ENCODE results near the gene SLC43A2. TPM values are rescaled to one million over a fixed set of nuclear protein-coding genes. Genes with fewer than 3 reads are reported as not detected.

Gene SLC43A2
- total RNA-seq, 2 experiments from 2014 or later, result 0.73 to 0.85 TPM

- Mint-ChIP-seq H3K4me1 (peaks cover 2% of the 10 kb centered on the region), H3K4me3 (no peak overlapping the region), H3K27me3 (no peaks in the 10 kb centered on the region), H3K36me3 (ENCODE audit: low read depth) (no peaks in the 10 kb centered on the region), H3K27ac (no peak overlapping the region), H3K9me3 (no peaks in the 10 kb centered on the region)
- DNase-seq, result no peak
- CTCF ChIA-PET, result interaction anchor here (1.1 to 2.1 kb wide), 2 partner anchors 16 to 18 kb away, joined by 5 to 7 read pairs; no protein-coding TSS in a partner anchor
- POLR2A ChIA-PET, result no interaction called here
Observed at GRCh38 chr17:1590029-1590746, 38.4 kb downstream of the SLC43A2 start.

GRCh38 chr17:1588821-1589585 lies 39.6 kb downstream of the SLC43A2 start:
- POLR2A ChIA-PET, result no interaction called here
- no peak overlapping the region for H3K27ac Mint-ChIP-seq
- peaks cover 2% of the 10 kb centered on the region for H3K4me1 Mint-ChIP-seq
- H3K4me3 Mint-ChIP-seq, result no peak overlapping the region
- CTCF ChIA-PET, result interaction anchor here (0.7 to 2.1 kb wide), 2 partner anchors 15 to 609 kb away, joined by 3 to 7 read pairs; no protein-coding TSS in a partner anchor
- no peak for DNase-seq
- H3K9me3 Mint-ChIP-seq, result no peaks in the 10 kb centered on the region
- H3K36me3 Mint-ChIP-seq (ENCODE audit: low read depth), result no peaks in the 10 kb centered on the region
- H3K27me3 Mint-ChIP-seq, result no peaks in the 10 kb centered on the region

GRCh38 chr17:1584167-1584566 lies 44.5 kb downstream of the SLC43A2 start:
- Mint-ChIP-seq H3K9me3 (no peaks in the 10 kb centered on the region), H3K27me3 (no peaks in the 10 kb centered on the region), H3K4me1 (no peaks in the 10 kb centered on the region), H3K27ac (no peak overlapping the region), H3K36me3 (ENCODE audit: low read depth) (no peaks in the 10 kb centered on the region), H3K4me3 (no peak overlapping the region)
- ChIA-PET POLR2A (no interaction called here), CTCF (interaction anchor here (0.9 kb wide), 1 partner anchor 10 kb away, joined by 3 read pairs; no protein-coding TSS in a partner anchor)
- DNase-seq, result no peak

- CTCF ChIA-PET, result interaction anchor here (0.9 kb wide), 1 partner anchor 10 kb away, joined by 3 read pairs; no protein-coding TSS in a partner anchor
- Mint-ChIP-seq H3K4me1 (no peaks in the 10 kb centered on the region), H3K36me3 (ENCODE audit: low read depth) (no peaks in the 10 kb centered on the region), H3K9me3 (no peaks in the 10 kb centered on the region), H3K27ac (no peak overlapping the region), H3K27me3 (no peaks in the 10 kb centered on the region), H3K4me3 (no peak overlapping the region)
- POLR2A ChIA-PET, result no interaction called here
- no peak for DNase-seq
Observed at GRCh38 chr17:1583556-1583955, 45.1 kb downstream of the SLC43A2 start.

- DNase-seq, result no peak
- POLR2A ChIA-PET, result no interaction called here
- Mint-ChIP-seq H3K27me3 (no peaks in the 10 kb centered on the region), H3K36me3 (ENCODE audit: low read depth) (no peaks in the 10 kb centered on the region), H3K4me1 (no peaks in the 10 kb centered on the region), H3K9me3 (no peaks in the 10 kb centered on the region), H3K27ac (no peak overlapping the region), H3K4me3 (no peak overlapping the region)
- CTCF ChIA-PET, result no interaction called here
Observed at GRCh38 chr17:1582374-1582773, 46.3 kb downstream of the SLC43A2 start.

- CTCF ChIA-PET, result no interaction called here
- no peak overlapping the region for H3K4me3 Mint-ChIP-seq
- no peaks in the 10 kb centered on the region for H3K9me3 Mint-ChIP-seq
- no peaks in the 10 kb centered on the region for H3K36me3 Mint-ChIP-seq (ENCODE audit: low read depth)
- H3K4me1 Mint-ChIP-seq, result peaks cover 3% of the 10 kb centered on the region
- no peaks in the 10 kb centered on the region for H3K27me3 Mint-ChIP-seq
- POLR2A ChIA-PET, result no interaction called here
- no peak overlapping the region for H3K27ac Mint-ChIP-seq
- DNase-seq, result no peak
Observed at GRCh38 chr17:1580979-1581676, 47.5 kb downstream of the SLC43A2 start.

GRCh38 chr17:1578029-1578428 lies 50.6 kb downstream of the SLC43A2 start:
- CTCF ChIA-PET, result interaction anchor here (0.5 kb wide), 1 partner anchor 24 kb away, joined by 4 read pairs; no protein-coding TSS in a partner anchor
- POLR2A ChIA-PET, result interaction anchor here (0.9 kb wide), 1 partner anchor 54 kb away, joined by 3 read pairs; no protein-coding TSS in a partner anchor
- Mint-ChIP-seq H3K4me3 (no peak overlapping the region), H3K9me3 (no peaks in the 10 kb centered on the region), H3K4me1 (peaks cover 3% of the 10 kb centered on the region), H3K27ac (no peak overlapping the region), H3K36me3 (ENCODE audit: low read depth) (no peaks in the 10 kb centered on the region), H3K27me3 (no peaks in the 10 kb centered on the region)
- DNase-seq, result no peak

- Mint-ChIP-seq H3K9me3 (no peaks in the 10 kb centered on the region), H3K4me3 (no peak overlapping the region), H3K36me3 (ENCODE audit: low read depth) (no peaks in the 10 kb centered on the region), H3K27me3 (no peaks in the 10 kb centered on the region), H3K27ac (no peak overlapping the region), H3K4me1 (peaks cover 3% of the 10 kb centered on the region)
- ChIA-PET POLR2A (interaction anchor here (0.9 kb wide), 1 partner anchor 55 kb away, joined by 3 read pairs; no protein-coding TSS in a partner anchor), CTCF (interaction anchor here (0.5 kb wide), 1 partner anchor 24 kb away, joined by 4 read pairs; no protein-coding TSS in a partner anchor)
- DNase-seq, result no peak
Observed at GRCh38 chr17:1577583-1578013, 51.0 kb downstream of the SLC43A2 start.

- POLR2A ChIA-PET, result interaction anchor here (0.9 kb wide), 1 partner anchor 55 kb away, joined by 3 read pairs; no protein-coding TSS in a partner anchor
- H3K4me3 Mint-ChIP-seq, result no peak overlapping the region
- H3K36me3 Mint-ChIP-seq (ENCODE audit: low read depth), result no peaks in the 10 kb centered on the region
- no peaks in the 10 kb centered on the region for H3K27me3 Mint-ChIP-seq
- no peak for DNase-seq
- no peak overlapping the region for H3K27ac Mint-ChIP-seq
- CTCF ChIA-PET, result interaction anchor here (0.5 kb wide), 1 partner anchor 23 kb away, joined by 4 read pairs; no protein-coding TSS in a partner anchor
- H3K9me3 Mint-ChIP-seq, result no peaks in the 10 kb centered on the region
- peaks cover 3% of the 10 kb centered on the region for H3K4me1 Mint-ChIP-seq
Observed at GRCh38 chr17:1577182-1577581, 51.5 kb downstream of the SLC43A2 start.

GRCh38 chr17:1576500-1576899 lies 52.1 kb downstream of the SLC43A2 start:
- no peaks in the 10 kb centered on the region for H3K36me3 Mint-ChIP-seq (ENCODE audit: low read depth)
- no peaks in the 10 kb centered on the region for H3K27me3 Mint-ChIP-seq
- H3K4me3 Mint-ChIP-seq, result no peak overlapping the region
- peaks cover 3% of the 10 kb centered on the region for H3K4me1 Mint-ChIP-seq
- POLR2A ChIA-PET, result no interaction called here
- DNase-seq, result no peak
- H3K9me3 Mint-ChIP-seq, result no peaks in the 10 kb centered on the region
- CTCF ChIA-PET, result interaction anchor here (0.7 kb wide), 1 partner anchor 620 kb away, joined by 4 read pairs; no protein-coding TSS in a partner anchor
- no peak overlapping the region for H3K27ac Mint-ChIP-seq

GRCh38 chr17:1574697-1575471 lies 53.8 kb downstream of the SLC43A2 start:
- Mint-ChIP-seq H3K27ac (no peak overlapping the region), H3K4me3 (no peak overlapping the region), H3K4me1 (peaks cover 3% of the 10 kb centered on the region), H3K9me3 (no peaks in the 10 kb centered on the region), H3K36me3 (ENCODE audit: low read depth) (no peaks in the 10 kb centered on the region), H3K27me3 (no peaks in the 10 kb centered on the region)
- ChIA-PET POLR2A (no interaction called here), CTCF (interaction anchor here (0.9 to 2.7 kb wide), 14 partner anchors 14 to 95 kb away, joined by 3 to 33 read pairs (median 6); partner anchors contain the start of genes RILP and SLC43A2)
- no peak for DNase-seq
